Ovary (tissue), 3 donors: Measurements from ENCODE around the gene CNN3.

ENCODE experiments used
- EP300 ChIP-seq: sonication (generic); formaldehyde crosslinking; IDR thresholded peaks from one replicate; pipeline ENCODE4 v1.6.1; 2017; ENCODE audit warnings: antibody characterized with exemption
- TF ChIP-seq, protein P1 (sequence below), 3 donors: fragments of 450-650 bp in 2 of 3; fragments of 200-600 bp in 1 of 3; IDR thresholded peaks; one replicate each; pipeline versions ENCODE4 v1.5.1 to v1.8.0; 2016 to 2022; ENCODE audit warnings: antibody characterized with exemption in 3 of 3, mild to moderate bottlenecking in 1 of 3
- donor health status: DM: no; HTN: no; CAD: no.

DNA sequence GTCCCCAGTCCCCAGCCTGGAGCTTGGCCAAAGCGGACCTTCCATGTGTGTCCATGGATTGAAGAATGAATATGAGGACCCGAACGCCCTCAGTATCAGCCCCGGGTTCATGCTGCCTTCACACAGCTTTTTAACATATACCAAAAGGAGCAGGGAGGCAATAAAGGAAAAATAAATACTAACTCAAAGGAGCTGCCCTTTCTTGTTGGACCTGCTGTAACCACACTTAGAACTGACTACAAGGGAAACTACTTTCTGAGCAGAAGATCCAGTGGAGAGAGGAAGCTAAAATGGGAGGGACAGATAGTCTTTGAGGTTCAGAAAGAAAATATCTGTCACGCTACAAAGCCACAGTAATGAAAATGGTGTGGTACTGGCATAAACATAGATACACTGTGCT, 48.6 kb downstream of the CNN3 start:
- TF ChIP-seq EP300: no peak
- TF ChIP-seq, protein P1, sequence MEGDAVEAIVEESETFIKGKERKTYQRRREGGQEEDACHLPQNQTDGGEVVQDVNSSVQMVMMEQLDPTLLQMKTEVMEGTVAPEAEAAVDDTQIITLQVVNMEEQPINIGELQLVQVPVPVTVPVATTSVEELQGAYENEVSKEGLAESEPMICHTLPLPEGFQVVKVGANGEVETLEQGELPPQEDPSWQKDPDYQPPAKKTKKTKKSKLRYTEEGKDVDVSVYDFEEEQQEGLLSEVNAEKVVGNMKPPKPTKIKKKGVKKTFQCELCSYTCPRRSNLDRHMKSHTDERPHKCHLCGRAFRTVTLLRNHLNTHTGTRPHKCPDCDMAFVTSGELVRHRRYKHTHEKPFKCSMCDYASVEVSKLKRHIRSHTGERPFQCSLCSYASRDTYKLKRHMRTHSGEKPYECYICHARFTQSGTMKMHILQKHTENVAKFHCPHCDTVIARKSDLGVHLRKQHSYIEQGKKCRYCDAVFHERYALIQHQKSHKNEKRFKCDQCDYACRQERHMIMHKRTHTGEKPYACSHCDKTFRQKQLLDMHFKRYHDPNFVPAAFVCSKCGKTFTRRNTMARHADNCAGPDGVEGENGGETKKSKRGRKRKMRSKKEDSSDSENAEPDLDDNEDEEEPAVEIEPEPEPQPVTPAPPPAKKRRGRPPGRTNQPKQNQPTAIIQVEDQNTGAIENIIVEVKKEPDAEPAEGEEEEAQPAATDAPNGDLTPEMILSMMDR (IDR thresholded peaks at IDR 0.05): no peak
